Measurements from ENCODE around the gene CRK.

The CRK gene

DNA sequence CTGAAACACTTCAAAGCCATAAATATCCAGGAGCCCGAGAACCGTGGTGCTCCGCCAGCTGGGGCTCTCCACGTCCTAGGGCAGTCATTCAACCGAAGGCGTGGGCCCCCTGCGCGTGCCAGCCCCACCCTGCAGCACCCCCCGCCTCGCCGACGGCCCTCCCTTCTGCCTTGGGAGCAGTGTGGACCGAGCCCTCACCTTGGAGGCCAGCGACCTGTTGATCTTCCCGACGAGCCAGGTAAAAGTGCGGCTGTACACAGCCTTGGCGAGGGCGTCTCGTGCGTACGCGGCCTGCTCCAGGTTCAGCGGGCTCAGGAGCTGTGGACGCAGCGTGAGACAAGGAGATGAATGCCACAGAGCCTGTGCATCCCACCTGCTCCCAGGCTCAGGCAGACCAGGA, 22.4 kb upstream of the CRK start:
- TF ChIP-seq GATA2 (IDR thresholded peaks at IDR 0.05; ENCODE audit: low read depth, low read length), result no peak
- no peak for TF ChIP-seq GATA3 (IDR thresholded peaks at IDR 0.05; ENCODE audit: low read depth, low read length)

DNA sequence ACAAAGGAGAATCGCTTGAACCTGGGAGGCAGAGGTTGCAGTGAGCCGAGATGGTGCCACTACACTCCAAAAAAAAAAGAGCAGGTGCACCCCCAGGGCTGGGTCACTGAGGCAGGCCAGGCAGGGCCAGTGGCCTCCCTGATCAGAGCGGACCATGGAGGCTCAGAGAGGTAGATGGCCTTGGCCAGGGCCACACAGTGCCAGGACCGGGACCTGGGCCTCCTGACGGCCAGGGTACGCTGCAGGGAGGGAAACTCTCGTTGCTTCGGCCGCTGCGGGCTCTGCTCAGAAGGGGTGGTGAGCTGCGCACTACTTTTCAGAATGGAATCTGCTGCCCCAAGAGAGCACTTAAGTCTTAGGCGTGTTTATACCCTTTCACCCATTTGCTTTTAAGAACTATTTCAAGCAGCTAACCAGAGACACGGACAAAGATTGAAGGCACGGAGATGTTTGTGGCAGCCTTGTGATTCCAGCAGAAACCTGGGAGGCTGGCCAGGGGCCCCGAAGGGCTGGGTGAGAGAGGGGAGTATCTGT, 19.4 kb upstream of the CRK start:
- TF ChIP-seq GATA2 (IDR thresholded peaks at IDR 0.05; ENCODE audit: low read depth, low read length), result no peak
- TF ChIP-seq GATA3 (IDR thresholded peaks at IDR 0.05; ENCODE audit: low read depth, low read length), result no peak

- TF ChIP-seq GATA3 (IDR thresholded peaks at IDR 0.05; ENCODE audit: low read depth, low read length) (no peak), GATA2 (IDR thresholded peaks at IDR 0.05; ENCODE audit: low read depth, low read length) (no peak)
These were observed 18.6 kb upstream of the CRK start for GRCh38 chr17:1474402-1475189.

DNA sequence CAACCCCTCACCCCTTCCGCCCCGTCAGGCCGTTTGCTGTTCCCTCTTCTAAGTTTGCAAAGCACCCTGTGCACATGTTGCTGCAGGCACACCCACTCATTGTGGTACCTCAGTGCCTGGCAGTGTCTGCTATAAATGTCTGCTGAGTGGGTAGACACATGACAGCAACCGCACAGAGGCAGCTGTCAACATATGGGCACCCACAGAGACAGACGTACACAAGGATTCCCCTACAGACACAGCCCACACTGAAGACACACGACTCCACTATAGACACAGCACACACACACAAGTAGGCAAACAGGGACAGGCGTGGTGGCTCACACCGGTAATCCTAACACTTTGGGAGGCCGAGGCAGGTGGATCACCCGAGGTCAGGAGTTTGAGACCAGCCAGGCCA, 17.8 kb upstream of the CRK start:
- no peak for TF ChIP-seq GATA2 (IDR thresholded peaks at IDR 0.05; ENCODE audit: low read depth, low read length)

GRCh38 chr17:1473170-1473569, 17.1 kb upstream of the CRK start:
- TF ChIP-seq GATA3 (IDR thresholded peaks at IDR 0.05; ENCODE audit: low read depth, low read length) (no peak), GATA2 (IDR thresholded peaks at IDR 0.05; ENCODE audit: low read depth, low read length) (no peak)

GRCh38 chr17:1471911-1472821, 16.1 kb upstream of the CRK start:
- TF ChIP-seq GATA3 (IDR thresholded peaks at IDR 0.05; ENCODE audit: low read depth, low read length) (no peak), GATA2 (IDR thresholded peaks at IDR 0.05; ENCODE audit: low read depth, low read length) (no peak)

DNA sequence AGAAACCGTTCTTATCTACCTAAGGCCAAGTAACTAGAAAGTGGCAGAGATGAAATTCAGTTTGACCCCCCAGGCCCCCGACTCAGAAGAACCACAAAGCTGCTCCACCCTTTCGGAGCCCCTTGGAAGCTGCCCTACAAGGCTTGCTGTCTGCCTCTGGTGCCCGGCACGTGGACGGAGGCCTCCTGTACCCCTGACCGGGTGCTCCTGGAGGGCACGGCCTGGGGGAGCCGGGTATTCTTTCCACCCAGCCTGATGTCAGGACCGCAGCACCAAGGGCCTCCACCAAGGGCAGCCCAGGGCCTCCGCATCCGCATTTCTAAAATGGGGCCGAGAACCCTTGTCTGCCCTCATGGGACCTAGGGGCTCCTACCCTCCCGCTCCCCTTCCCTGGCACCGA, 15.5 kb upstream of the CRK start:
- TF ChIP-seq GATA2 (IDR thresholded peaks at IDR 0.05; ENCODE audit: low read depth, low read length) (no peak), GATA3 (IDR thresholded peaks at IDR 0.05; ENCODE audit: low read depth, low read length) (no peak)

- TF ChIP-seq GATA3 (IDR thresholded peaks at IDR 0.05; ENCODE audit: low read depth, low read length), result no peak
- TF ChIP-seq GATA2 (IDR thresholded peaks at IDR 0.05; ENCODE audit: low read depth, low read length), result no peak
These were observed 14.9 kb upstream of the CRK start for GRCh38 chr17:1470755-1471462.

- TF ChIP-seq GATA3 (IDR thresholded peaks at IDR 0.05; ENCODE audit: low read depth, low read length) (no peak), GATA2 (IDR thresholded peaks at IDR 0.05; ENCODE audit: low read depth, low read length) (no peak)
These were observed 14.2 kb upstream of the CRK start for GRCh38 chr17:1470071-1470754.

DNA sequence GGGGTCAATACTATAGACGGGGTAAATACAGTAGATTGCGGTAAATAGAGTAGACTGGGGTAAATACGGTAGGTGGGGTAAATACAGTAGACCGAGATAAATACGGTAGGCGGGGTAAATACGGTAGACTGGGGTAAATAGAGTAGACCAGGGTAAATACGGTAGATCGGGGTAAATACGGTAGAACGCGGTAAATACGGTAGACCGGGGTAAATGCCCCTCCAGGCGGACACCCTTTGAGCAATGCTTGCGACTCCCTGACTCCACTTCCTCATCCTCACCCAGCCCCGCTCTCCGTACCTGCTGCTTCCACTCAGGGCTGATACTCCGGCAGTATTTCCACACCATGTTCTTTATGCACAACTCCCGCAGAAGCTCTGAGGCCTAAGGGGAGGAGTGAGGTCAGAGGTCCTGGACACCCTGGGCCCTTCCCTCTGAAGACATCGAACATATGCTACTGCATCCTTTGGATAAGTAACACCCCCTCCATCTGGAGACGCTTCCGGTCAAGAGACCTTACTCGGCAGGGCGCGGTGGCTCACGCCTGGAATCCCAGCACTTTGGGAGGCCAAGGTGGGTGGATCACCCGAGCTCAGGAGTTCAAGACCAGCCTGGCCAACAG, 13.3 kb upstream of the CRK start:
- no peak for TF ChIP-seq GATA2 (IDR thresholded peaks at IDR 0.05; ENCODE audit: low read depth, low read length)
- TF ChIP-seq GATA3 (IDR thresholded peaks at IDR 0.05; ENCODE audit: low read depth, low read length), result no peak

DNA sequence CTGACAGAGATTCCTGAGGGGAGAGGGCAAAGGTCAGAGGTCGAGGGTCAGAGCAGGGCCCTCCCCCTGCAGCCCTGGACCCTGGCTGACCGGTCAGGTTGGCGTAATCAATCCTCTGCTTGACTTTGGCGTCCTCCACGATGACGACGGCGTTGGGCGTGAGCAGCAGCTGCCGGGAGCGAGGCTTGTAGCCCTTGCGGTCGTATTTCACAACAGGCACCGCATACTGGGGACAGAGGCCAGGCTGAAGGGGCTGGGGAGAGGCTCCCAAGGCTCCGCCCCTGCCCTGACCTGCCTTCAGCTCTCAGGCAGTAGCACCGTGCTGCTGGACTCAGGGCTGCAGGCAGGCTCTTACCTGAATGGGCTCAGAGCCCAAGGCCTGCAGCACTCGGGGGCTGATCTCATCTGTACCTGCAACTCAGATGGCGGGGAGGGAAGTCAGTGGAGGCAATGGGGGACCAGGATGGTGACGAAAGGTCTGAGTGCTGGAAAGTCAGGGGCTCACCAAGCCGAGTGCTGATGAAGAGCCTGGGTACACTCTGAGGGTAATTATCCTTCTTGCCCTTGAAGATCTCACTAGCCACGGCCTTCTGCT, 12.0 kb upstream of the CRK start:
- TF ChIP-seq GATA3 (IDR thresholded peaks at IDR 0.05; ENCODE audit: low read depth, low read length) (no peak), GATA2 (IDR thresholded peaks at IDR 0.05; ENCODE audit: low read depth, low read length) (no peak)

DNA sequence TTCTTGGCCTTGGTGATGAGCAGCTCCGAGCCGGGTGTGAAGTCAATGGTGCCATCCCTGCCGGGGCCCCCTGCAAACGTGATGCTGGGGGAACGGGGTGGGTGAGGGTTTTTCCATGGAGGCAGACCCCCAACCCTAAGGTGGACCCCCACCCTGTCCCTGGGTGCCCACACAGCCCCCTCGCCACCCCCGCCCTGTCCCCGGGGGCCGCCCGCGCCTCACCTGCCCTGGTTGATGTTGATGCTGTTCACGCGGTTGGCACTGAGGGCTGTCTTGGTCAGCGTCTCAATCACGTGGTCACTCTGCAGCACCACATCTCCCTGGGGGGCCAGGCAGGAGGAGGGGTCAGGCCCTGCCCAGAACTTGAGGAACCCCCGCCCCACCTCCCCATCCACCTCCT, 11.2 kb upstream of the CRK start:
- TF ChIP-seq GATA2 (IDR thresholded peaks at IDR 0.05; ENCODE audit: low read depth, low read length) (no peak), GATA3 (IDR thresholded peaks at IDR 0.05; ENCODE audit: low read depth, low read length) (no peak)

GRCh38 chr17:1464186-1464585, 8.2 kb upstream of the CRK start:
- TF ChIP-seq GATA3 (IDR thresholded peaks at IDR 0.05; ENCODE audit: low read depth, low read length), result no peak
- no peak for TF ChIP-seq GATA2 (IDR thresholded peaks at IDR 0.05; ENCODE audit: low read depth, low read length)
